HG03196 (cell line): ENCODE results near the gene CHP1.
A peak's percentile ranks its signal among the peaks of the same experiment; 100 is the strongest.
"Not testable (repeated sequence)": the region's sequence is repeated elsewhere in the genome, so short reads cannot be mapped to it uniquely, and the experiment has no call there.

Experiments used
- ATAC-seq: cut with Tn5 transposase; IDR thresholded peaks from one replicate; pipeline ENCODE4 v1.9.1; 2021; ENCODE audit not compliant: unreplicated experiment

The CHP1 gene

GRCh38 chr15:41256103-41256502 is 25.0 kb downstream of the CHP1 start:
- ATAC-seq: no peak

- no peak for ATAC-seq
Observed at GRCh38 chr15:41256577-41257038, 25.5 kb downstream of the CHP1 start.

GRCh38 chr15:41258750-41259471 is 27.8 kb downstream of the CHP1 start:
- ATAC-seq: no peak

- ATAC-seq: no peak
Observed at GRCh38 chr15:41259546-41260189, 28.6 kb downstream of the CHP1 start.

GRCh38 chr15:41260924-41261323 is 29.9 kb downstream of the CHP1 start:
- ATAC-seq: not testable (repeated sequence)

GRCh38 chr15:41262571-41262970 is 31.5 kb downstream of the CHP1 start:
- no peak for ATAC-seq

GRCh38 chr15:41263891-41264351 is 32.9 kb downstream of the CHP1 start:
- ATAC-seq: no peak

GRCh38 chr15:41269887-41270286 is 38.8 kb downstream of the CHP1 start:
- ATAC-seq: no peak

GRCh38 chr15:41276831-41277230 is 45.8 kb downstream of the CHP1 start:
- no peak for ATAC-seq

GRCh38 chr15:41278319-41278718 is 47.3 kb downstream of the CHP1 start:
- no peak for ATAC-seq

- no peak for ATAC-seq
Observed at GRCh38 chr15:41279535-41280283, 48.6 kb downstream of the CHP1 start.

GRCh38 chr15:41281236-41281635 is 50.2 kb downstream of the CHP1 start:
- no peak for ATAC-seq

GRCh38 chr15:41282436-41282835 is 51.4 kb downstream of the CHP1 start:
- not testable (repeated sequence) for ATAC-seq

- ATAC-seq: not testable (repeated sequence)
Observed at GRCh38 chr15:41282980-41283652, 52.0 kb downstream of the CHP1 start.

- peak; percentile 92 for ATAC-seq
Observed at GRCh38 chr15:41283653-41284426, 52.8 kb downstream of the CHP1 start.

- no peak for ATAC-seq
Observed at GRCh38 chr15:41284427-41285177, 53.5 kb downstream of the CHP1 start.

GRCh38 chr15:41285285-41285684 is 54.2 kb downstream of the CHP1 start:
- no peak for ATAC-seq

GRCh38 chr15:41286665-41287333 is 55.7 kb downstream of the CHP1 start:
- ATAC-seq: no peak

GRCh38 chr15:41288464-41288863 is 57.4 kb downstream of the CHP1 start:
- ATAC-seq: no peak
